Thyroid gland (tissue), 4 donors: ENCODE data around the gene NUBPL.

ENCODE experiments used
- CTCF ChIP-seq, 6 experiments: fragments of 200-600 bp in 3 of 6; fragments of 450-650 bp in 3 of 6; sonication (generic) in 3 of 6; IDR thresholded peaks; one replicate each; pipeline ENCODE4 v1.5.1; 2016 to 2019; ENCODE audit warnings: antibody characterized with exemption in 6 of 6, mild to moderate bottlenecking in 2 of 6, inconsistent platforms in 1 of 6, moderate library complexity in 1 of 6
- POLR2A ChIP-seq, 2 donors: fragments of 450-650 bp; IDR thresholded peaks; one replicate each; pipeline ENCODE4 v1.6.1; 2017; ENCODE audit warnings: antibody characterized with exemption in 2 of 2, mild to moderate bottlenecking in 2 of 2, moderate library complexity in 1 of 2

GRCh38 chr14:31834616-31835015 is 273.4 kb downstream of the NUBPL start:
- TF ChIP-seq POLR2A (IDR thresholded peaks at IDR 0.05), result no peak
- no peak for TF ChIP-seq CTCF (IDR thresholded peaks at IDR 0.05)
